ENCODE results near the gene OARD1.

DNA sequence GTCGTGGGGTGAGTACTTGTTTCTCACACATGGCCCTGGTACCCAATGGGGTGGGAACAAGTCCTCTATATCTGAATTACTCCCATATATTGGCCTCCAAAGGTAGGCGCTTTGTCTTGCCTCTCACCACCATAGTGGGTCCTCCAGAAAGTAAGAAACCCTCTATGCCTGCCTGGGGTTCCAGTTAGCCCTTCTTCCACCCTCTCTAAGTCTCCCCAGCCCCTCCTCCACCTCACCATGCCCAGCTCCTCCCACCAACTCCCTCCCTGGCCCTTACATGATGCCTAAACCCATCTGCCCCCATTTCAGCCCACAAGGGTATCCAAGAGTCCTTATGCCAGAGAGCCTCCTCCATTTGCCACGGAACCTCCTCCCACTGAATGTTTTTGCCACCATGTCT is 29.0 kb downstream of the OARD1 start:
- TF ChIP-seq, protein P1, sequence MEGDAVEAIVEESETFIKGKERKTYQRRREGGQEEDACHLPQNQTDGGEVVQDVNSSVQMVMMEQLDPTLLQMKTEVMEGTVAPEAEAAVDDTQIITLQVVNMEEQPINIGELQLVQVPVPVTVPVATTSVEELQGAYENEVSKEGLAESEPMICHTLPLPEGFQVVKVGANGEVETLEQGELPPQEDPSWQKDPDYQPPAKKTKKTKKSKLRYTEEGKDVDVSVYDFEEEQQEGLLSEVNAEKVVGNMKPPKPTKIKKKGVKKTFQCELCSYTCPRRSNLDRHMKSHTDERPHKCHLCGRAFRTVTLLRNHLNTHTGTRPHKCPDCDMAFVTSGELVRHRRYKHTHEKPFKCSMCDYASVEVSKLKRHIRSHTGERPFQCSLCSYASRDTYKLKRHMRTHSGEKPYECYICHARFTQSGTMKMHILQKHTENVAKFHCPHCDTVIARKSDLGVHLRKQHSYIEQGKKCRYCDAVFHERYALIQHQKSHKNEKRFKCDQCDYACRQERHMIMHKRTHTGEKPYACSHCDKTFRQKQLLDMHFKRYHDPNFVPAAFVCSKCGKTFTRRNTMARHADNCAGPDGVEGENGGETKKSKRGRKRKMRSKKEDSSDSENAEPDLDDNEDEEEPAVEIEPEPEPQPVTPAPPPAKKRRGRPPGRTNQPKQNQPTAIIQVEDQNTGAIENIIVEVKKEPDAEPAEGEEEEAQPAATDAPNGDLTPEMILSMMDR (conservative IDR thresholded peaks at IDR 0.05; ENCODE audit: low read depth, low read length): no peak
- TF ChIP-seq EZH2 (IDR thresholded peaks at IDR 0.05; ENCODE audit: low read length, unreplicated experiment): no peak
